ENCODE measurements around the gene DCBLD1.

DCBLD1 gene

GRCh38 chr6:117558818-117559217 lies 76.3 kb downstream of the DCBLD1 start:
- DNase-seq (ENCODE audit: low spot score): no peak

- DNase-seq (ENCODE audit: low spot score): no peak
These were observed 76.8 kb downstream of the DCBLD1 start for GRCh38 chr6:117559299-117559698.

GRCh38 chr6:117561128-117561527 lies 78.7 kb downstream of the DCBLD1 start:
- DNase-seq (ENCODE audit: low spot score): no peak

DNA sequence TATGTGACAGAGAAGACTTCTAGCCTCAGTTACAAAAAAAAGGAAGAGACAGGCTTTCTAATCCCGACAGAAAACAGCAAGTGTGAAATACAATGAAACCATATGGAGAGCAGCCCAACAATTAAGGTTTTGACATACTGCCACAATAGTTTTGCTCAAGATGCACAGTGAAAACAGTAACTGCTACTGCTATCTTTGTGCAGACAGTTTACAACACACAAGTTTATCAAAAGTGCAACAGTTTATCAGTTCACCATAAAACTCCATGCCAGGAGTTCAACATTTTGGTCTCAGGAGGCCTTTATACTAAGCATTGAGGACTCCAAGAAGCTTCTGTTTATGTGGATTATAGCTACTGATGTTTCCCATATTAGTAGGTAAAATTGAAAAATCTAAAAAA lies 82.2 kb downstream of the DCBLD1 start:
- no peak for DNase-seq (ENCODE audit: low spot score)

DNA sequence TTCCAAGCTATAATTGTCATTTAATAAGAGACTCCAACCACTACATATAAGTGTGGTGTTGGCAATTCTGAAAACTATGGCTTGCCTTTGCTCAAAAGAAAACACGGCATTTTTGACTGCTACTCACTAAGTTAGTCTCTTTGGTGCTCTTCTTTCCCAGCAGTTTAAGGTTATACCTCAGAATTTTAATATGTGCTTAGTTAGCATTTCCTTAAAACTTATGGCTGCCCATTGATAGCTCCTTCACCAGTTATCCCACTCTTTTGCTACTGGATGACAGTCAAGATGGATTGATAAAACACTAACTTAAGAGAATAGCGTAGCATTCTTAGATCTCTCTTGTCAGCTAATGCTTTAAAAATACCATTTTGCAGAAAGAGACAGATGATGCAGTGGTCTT lies 85.8 kb downstream of the DCBLD1 start:
- no peak for DNase-seq (ENCODE audit: low spot score)

DNA sequence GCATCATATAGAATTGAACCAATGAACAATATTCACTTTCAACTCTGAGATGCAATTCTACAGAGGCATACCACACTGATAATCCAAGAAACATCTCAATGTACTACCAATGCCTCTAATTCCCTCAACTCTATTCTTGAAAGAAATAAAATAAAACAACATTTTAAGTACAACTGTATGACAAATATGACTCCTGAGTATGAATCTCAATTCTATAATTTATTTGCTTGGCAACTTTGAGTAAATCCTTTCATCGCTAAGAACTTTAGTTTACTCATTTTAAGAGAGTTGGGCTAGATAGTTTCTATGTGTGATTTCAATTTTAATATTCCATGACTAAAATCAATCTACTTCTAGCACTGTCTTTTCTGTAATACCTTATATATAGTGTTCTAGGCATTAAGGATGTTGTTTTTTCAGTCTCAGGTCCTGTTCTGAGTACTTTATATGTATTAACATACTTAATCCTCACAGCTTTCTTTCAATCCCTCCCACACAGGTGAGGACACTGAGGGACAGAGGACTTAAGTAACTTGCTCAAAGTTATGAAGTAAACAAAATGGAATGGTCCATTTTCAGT lies 86.4 kb downstream of the DCBLD1 start:
- DNase-seq (ENCODE audit: low spot score): no peak

- no peak for DNase-seq (ENCODE audit: low spot score)
These were observed 90.7 kb downstream of the DCBLD1 start for GRCh38 chr6:117573006-117573680.

- DNase-seq (ENCODE audit: low spot score): no peak
These were observed 91.7 kb downstream of the DCBLD1 start for GRCh38 chr6:117574198-117574597.

GRCh38 chr6:117585647-117586046 lies 103.2 kb downstream of the DCBLD1 start:
- no peak for DNase-seq (ENCODE audit: low spot score)

GRCh38 chr6:117590447-117590846 lies 108.0 kb downstream of the DCBLD1 start:
- DNase-seq (ENCODE audit: low spot score): no peak

- DNase-seq (ENCODE audit: low spot score): no peak
These were observed 108.9 kb downstream of the DCBLD1 start for GRCh38 chr6:117591405-117591804.

- DNase-seq (ENCODE audit: low spot score): no peak
These were observed 110.7 kb downstream of the DCBLD1 start for GRCh38 chr6:117592983-117593759.

GRCh38 chr6:117595099-117595923 lies 112.8 kb downstream of the DCBLD1 start:
- no peak for DNase-seq (ENCODE audit: low spot score)

DNA sequence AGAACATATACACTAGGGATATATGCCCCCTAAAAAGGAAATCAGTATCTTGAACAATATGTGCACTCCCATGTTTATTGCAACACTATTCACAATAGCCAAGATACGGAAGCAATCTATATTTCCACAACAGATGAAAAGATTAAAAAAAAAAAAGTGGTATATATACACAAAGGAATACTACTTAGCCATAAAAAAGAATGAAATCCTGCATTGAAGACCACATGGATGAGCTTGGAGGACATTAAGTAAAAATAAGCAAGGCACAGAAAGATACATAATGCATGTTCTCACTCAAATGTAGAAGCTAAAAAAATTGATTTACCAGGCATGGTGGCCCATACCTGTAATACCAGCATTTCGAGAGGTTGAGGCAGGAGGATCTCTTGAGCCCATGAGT lies 115.3 kb downstream of the DCBLD1 start:
- no peak for DNase-seq (ENCODE audit: low spot score)
